ENCODE measurements around the gene GPR32. TPM values are rescaled to one million over a fixed set of nuclear protein-coding genes. Genes with fewer than 3 reads are reported as not detected.

GPR32 gene
- polyA plus RNA-seq, 3 donors = not detected

GRCh38 chr19:50725911-50726230, 44.4 kb upstream of the GPR32 start:
- Histone ChIP-seq H3K27ac (ENCODE audit: low read depth in 1 of 2, low read length in 2 of 2) (peak overlapping the region in 1 of 2 donors; percentile 68), H3K9ac (ENCODE audit: insufficient read depth, low read length, poor library complexity, severe bottlenecking) (no peak overlapping the region), H2AFZ (ENCODE audit: insufficient read depth, low read depth, low read length, poor library complexity, severe bottlenecking) (peak overlapping the region; percentile 83), H3K4me1 (ENCODE audit: control insufficient read depth in 1 of 2, insufficient read depth in 2 of 2, low read length in 2 of 2) (peaks cover 37 to 55% of the 10 kb centered on the region in 2 donors), H3K4me2 (replicated peaks; ENCODE audit: extremely low read depth, low read length, poor library complexity, severe bottlenecking) (peak overlapping the region; percentile 85), H3K36me3 (replicated peaks in 1 of 2; ENCODE audit: control insufficient read depth in 1 of 2, insufficient read depth in 2 of 2, low read length in 2 of 2) (no peaks in the 10 kb centered on the region), H3K79me2 (ENCODE audit: insufficient read depth, low read length) (peaks cover 10% of the 10 kb centered on the region), H4K20me1 (ENCODE audit: insufficient read depth, low read length) (no peaks in the 10 kb centered on the region), H3K4me3 (replicated peaks in 1 of 3; ENCODE audit: low read depth in 2 of 3, low read length in 3 of 3) (peak overlapping the region in 1 of 3 experiments; percentile 78), H3K9me3 (replicated peaks in 1 of 2; ENCODE audit: control insufficient read depth in 1 of 2, insufficient read depth in 1 of 2, low read length in 2 of 2) (no peaks in the 10 kb centered on the region), H3K27me3 (ENCODE audit: control insufficient read depth in 2 of 2, insufficient read depth in 2 of 2, low read length in 2 of 2) (peaks cover 0 to 25% of the 10 kb centered on the region in 2 donors)
- peaks cover 0 to 8% of the 10 kb centered on the region in 2 donors for H3K36me3 Mint-ChIP-seq
- peaks cover 0 to 30% (median 14%) of the 10 kb centered on the region in 7 donors for H3K9me3 Mint-ChIP-seq
- intact Hi-C loops (cut with micrococcal nuclease) = no loop called here
- peaks cover 52% of the 10 kb centered on the region for H3K4me1 Mint-ChIP-seq
- TF ChIP-seq CTCF (IDR thresholded peaks at IDR 0.05) = no peak
- peak overlapping the region; percentile 85 to 96 for H3K4me3 Mint-ChIP-seq
- H3K27ac Mint-ChIP-seq = peak overlapping the region in 2 of 7 donors; percentile 51 to 70
- WGBS (ENCODE audit: insufficient coverage) = 79% methylated on average over 8 of the region's 9 CpGs
- DNase-seq = no peak
- H3K27me3 Mint-ChIP-seq (ENCODE audit: low read depth in 3 of 3) = peaks cover 34 to 66% (median 62%) of the 10 kb centered on the region in 3 donors

GRCh38 chr19:50728084-50728737, 42.1 kb upstream of the GPR32 start:
- Histone ChIP-seq H2AFZ (ENCODE audit: insufficient read depth, low read depth, low read length, poor library complexity, severe bottlenecking) (peak overlapping the region; percentile 41), H3K27ac (ENCODE audit: low read depth in 1 of 2, low read length in 2 of 2) (no peak overlapping the region), H3K4me2 (replicated peaks; ENCODE audit: extremely low read depth, low read length, poor library complexity, severe bottlenecking) (peak overlapping the region; percentile 34), H4K20me1 (ENCODE audit: insufficient read depth, low read length) (no peaks in the 10 kb centered on the region), H3K9ac (ENCODE audit: insufficient read depth, low read length, poor library complexity, severe bottlenecking) (no peak overlapping the region), H3K9me3 (replicated peaks in 1 of 2; ENCODE audit: control insufficient read depth in 1 of 2, insufficient read depth in 1 of 2, low read length in 2 of 2) (no peaks in the 10 kb centered on the region), H3K27me3 (ENCODE audit: control insufficient read depth in 2 of 2, insufficient read depth in 2 of 2, low read length in 2 of 2) (peaks cover 0 to 21% of the 10 kb centered on the region in 2 donors), H3K36me3 (replicated peaks in 1 of 2; ENCODE audit: control insufficient read depth in 1 of 2, insufficient read depth in 2 of 2, low read length in 2 of 2) (no peaks in the 10 kb centered on the region), H3K79me2 (ENCODE audit: insufficient read depth, low read length) (peaks cover 10% of the 10 kb centered on the region), H3K4me3 (replicated peaks in 1 of 3; ENCODE audit: low read depth in 2 of 3, low read length in 3 of 3) (peak overlapping the region in 1 of 3 experiments; percentile 46), H3K4me1 (ENCODE audit: control insufficient read depth in 1 of 2, insufficient read depth in 2 of 2, low read length in 2 of 2) (peaks cover 30 to 47% of the 10 kb centered on the region in 2 donors)
- intact Hi-C loops (cut with micrococcal nuclease) = no loop called here
- Mint-ChIP-seq H3K4me3 (peak overlapping the region; percentile 50 to 82), H3K27ac (peak overlapping the region in 4 of 7 donors; percentile 32 to 88 (median 58)), H3K36me3 (peaks cover 0 to 8% of the 10 kb centered on the region in 2 donors), H3K4me1 (peaks cover 47% of the 10 kb centered on the region), H3K27me3 (ENCODE audit: low read depth in 3 of 3) (peaks cover 25 to 53% (median 50%) of the 10 kb centered on the region in 3 donors), H3K9me3 (peaks cover 0 to 27% (median 12%) of the 10 kb centered on the region in 7 donors)
- 19% methylated on average over 27 of the region's 39 CpGs for WGBS (ENCODE audit: insufficient coverage)
- no peak for TF ChIP-seq CTCF (IDR thresholded peaks at IDR 0.05)
- peak; percentile 79 to 91 (median 82) for DNase-seq

Data from CD14-positive monocyte (primary cell).